Measurements from ENCODE around the gene CLNS1A. TPM values are rescaled to one million over a fixed set of nuclear protein-coding genes. Genes with fewer than 3 reads are reported as not detected.
"Not testable (repeated sequence)": the region's sequence is repeated elsewhere in the genome, so short reads cannot be mapped to it uniquely, and the experiment has no call there.

Gene CLNS1A
- total RNA-seq, 1 donor from 2014 or later, result 80.7 TPM

GRCh38 chr11:77589181-77589520 lies 48.4 kb downstream of the CLNS1A start:
- Histone ChIP-seq H3K27me3 (ENCODE audit: low read depth) (no peaks in the 10 kb centered on the region), H3K27ac (replicated peaks) (peak overlapping the region; percentile 79)
- intact Hi-C loops (cut with micrococcal nuclease), result no loop called here

DNA sequence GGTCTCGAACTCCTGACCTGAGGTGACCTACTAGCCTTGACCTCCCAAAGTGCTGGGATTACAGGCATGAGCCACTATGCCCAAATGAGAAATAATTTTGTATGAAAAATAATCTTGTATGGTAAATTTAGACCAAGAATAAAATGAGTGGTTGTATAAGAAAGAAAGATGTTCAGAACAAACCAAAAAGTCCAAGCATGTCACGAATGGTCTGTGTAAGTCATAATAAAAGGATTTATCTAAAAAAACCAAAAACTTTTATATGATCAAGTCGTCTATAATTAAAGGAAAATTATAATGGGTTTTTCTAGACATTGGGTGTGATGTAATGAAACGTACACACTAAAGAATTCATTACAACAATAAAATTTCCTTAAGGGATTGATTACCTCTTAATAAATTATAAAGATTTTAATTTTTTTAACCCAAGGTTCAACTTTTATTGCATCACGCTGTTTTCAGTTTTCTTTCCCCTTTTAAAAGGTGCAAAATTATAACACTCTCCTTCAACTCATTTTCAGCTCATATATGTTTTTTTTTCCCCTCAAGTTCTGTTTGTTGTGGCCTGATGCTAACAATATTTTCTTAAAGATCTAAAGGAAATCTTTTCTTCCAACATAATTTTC lies 56.8 kb downstream of the CLNS1A start:
- no peak overlapping the region for H3K4me3 ChIP-seq
- intact Hi-C loops (cut with micrococcal nuclease), result no loop called here
- no peak overlapping the region for H3K27ac ChIP-seq (replicated peaks)
- H3K9me3 ChIP-seq (replicated peaks), result peaks cover 13% of the 10 kb centered on the region
- DNase-seq, result no peak
- TF ChIP-seq, protein P1, sequence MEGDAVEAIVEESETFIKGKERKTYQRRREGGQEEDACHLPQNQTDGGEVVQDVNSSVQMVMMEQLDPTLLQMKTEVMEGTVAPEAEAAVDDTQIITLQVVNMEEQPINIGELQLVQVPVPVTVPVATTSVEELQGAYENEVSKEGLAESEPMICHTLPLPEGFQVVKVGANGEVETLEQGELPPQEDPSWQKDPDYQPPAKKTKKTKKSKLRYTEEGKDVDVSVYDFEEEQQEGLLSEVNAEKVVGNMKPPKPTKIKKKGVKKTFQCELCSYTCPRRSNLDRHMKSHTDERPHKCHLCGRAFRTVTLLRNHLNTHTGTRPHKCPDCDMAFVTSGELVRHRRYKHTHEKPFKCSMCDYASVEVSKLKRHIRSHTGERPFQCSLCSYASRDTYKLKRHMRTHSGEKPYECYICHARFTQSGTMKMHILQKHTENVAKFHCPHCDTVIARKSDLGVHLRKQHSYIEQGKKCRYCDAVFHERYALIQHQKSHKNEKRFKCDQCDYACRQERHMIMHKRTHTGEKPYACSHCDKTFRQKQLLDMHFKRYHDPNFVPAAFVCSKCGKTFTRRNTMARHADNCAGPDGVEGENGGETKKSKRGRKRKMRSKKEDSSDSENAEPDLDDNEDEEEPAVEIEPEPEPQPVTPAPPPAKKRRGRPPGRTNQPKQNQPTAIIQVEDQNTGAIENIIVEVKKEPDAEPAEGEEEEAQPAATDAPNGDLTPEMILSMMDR (IDR thresholded peaks at IDR 0.05; ENCODE audit: borderline replicate concordance), result no peak
- H3K27me3 ChIP-seq (ENCODE audit: low read depth), result no peaks in the 10 kb centered on the region
- no peaks in the 10 kb centered on the region for H3K4me1 ChIP-seq
- no peaks in the 10 kb centered on the region for H3K36me3 ChIP-seq

More at GRCh38 chr11:77589181-77589520, 48.4 kb downstream of the CLNS1A start:
- H3K9me3 ChIP-seq (replicated peaks), result no peaks in the 10 kb centered on the region
- H3K4me1 ChIP-seq, result peaks cover 25% of the 10 kb centered on the region
- no peaks in the 10 kb centered on the region for H3K36me3 ChIP-seq
- TF ChIP-seq, protein P1 (IDR thresholded peaks at IDR 0.05; ENCODE audit: borderline replicate concordance), result no peak
- H3K4me3 ChIP-seq, result peak overlapping the region; percentile 78
- no peak for DNase-seq

DNA sequence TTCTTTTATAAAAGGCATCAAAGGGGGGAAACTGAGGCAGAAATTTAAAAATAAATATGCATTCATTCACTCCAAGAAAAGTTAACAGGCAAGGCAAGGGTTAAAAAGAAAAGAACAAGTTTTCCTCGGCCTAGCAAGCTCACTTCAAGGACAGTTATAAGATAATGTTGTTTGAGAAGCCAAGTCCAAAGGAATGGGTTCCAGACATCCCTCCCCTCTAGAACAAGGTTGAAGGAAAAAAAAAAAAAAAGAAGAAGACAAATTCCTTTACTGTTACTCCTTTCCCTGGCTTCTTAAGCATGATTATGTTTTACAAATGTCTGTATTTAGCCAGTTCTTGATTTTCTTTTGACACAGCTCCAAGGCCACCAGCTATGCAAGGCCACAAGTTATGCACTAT lies 62.2 kb downstream of the CLNS1A start:
- H3K27me3 ChIP-seq (ENCODE audit: low read depth); H3K9me3 ChIP-seq (replicated peaks); H3K4me3 ChIP-seq; H3K27ac ChIP-seq (replicated peaks); H3K4me1 ChIP-seq; H3K36me3 ChIP-seq; intact Hi-C loops (cut with micrococcal nuclease); DNase-seq: not testable (repeated sequence)

DNA sequence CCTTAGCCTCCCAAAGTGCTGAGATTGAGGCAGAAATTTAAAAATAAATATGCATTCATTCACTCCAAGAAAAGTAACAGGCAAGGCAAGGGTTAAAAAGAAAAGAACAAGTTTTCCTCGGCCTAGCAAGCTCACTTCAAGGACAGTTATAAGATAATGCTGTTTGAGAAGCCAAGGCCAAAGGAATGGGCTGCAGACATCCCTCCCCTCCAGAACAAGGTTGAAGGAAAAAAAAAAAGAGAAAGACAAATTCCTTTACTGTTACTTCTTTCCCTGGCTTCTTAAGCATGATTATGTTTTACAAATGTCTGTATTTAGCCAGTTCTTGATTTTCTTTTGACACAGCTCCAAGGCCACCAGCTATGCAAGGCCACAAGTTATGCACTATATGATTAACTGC lies 66.7 kb downstream of the CLNS1A start:
- H3K4me1 ChIP-seq; H3K9me3 ChIP-seq (replicated peaks); intact Hi-C loops (cut with micrococcal nuclease); H3K27me3 ChIP-seq (ENCODE audit: low read depth); H3K36me3 ChIP-seq; H3K4me3 ChIP-seq; DNase-seq; H3K27ac ChIP-seq (replicated peaks): not testable (repeated sequence)

DNA sequence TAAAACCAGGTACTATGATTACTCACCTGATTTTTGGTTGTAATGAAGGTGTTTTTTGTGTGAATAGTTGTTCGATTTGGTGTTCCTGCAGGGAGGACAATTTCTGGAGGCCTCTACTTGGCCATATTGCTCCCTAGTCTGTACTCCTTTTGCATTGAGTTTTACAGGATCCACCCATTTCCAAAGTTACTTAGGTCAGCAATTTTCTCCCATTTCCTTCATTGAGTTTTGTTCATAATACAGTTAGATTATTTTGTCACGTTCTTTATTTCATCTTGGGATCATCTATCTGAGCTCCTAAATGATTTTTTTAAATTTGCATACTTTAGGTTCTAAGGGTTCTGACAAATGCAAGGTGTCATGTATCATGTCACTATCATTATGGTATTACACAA lies 67.9 kb downstream of the CLNS1A start:
- Histone ChIP-seq H3K27ac (replicated peaks) (no peak overlapping the region), H3K36me3 (no peaks in the 10 kb centered on the region), H3K9me3 (replicated peaks) (no peaks in the 10 kb centered on the region), H3K27me3 (ENCODE audit: low read depth) (peaks cover 10% of the 10 kb centered on the region), H3K4me1 (no peaks in the 10 kb centered on the region), H3K4me3 (no peak overlapping the region)
- TF ChIP-seq, protein P1 (IDR thresholded peaks at IDR 0.05; ENCODE audit: borderline replicate concordance), result no peak
- no peak for DNase-seq
- intact Hi-C loops (cut with micrococcal nuclease), result no loop called here

GRCh38 chr11:77568916-77569675 lies 68.5 kb downstream of the CLNS1A start:
- TF ChIP-seq, protein P1 (IDR thresholded peaks at IDR 0.05; ENCODE audit: borderline replicate concordance), result no peak
- Histone ChIP-seq H3K4me3 (no peak overlapping the region), H3K27ac (replicated peaks) (no peak overlapping the region), H3K4me1 (no peaks in the 10 kb centered on the region), H3K9me3 (replicated peaks) (no peaks in the 10 kb centered on the region), H3K36me3 (no peaks in the 10 kb centered on the region), H3K27me3 (ENCODE audit: low read depth) (peaks cover 10% of the 10 kb centered on the region)
- DNase-seq, result no peak
- intact Hi-C loops (cut with micrococcal nuclease), result no loop called here

All from left ventricle myocardium inferior (tissue), 1 donor.